Spinal cord (tissue), 10 donors: Measurements from ENCODE around the gene SKIC2. TPM values are rescaled to one million over a fixed set of nuclear protein-coding genes. Genes with fewer than 3 reads are reported as not detected.
A peak's percentile ranks its signal among the peaks of the same experiment; 100 is the strongest.
"Not testable (repeated sequence)": the region's sequence is repeated elsewhere in the genome, so short reads cannot be mapped to it uniquely, and the experiment has no call there.

Experiments used
- DNase-seq, 6 donors: peaks; one replicate each; pipeline versions ENCODE4 v3.0.0 to v3.0.0-alpha.2; 2013 to 2015; ENCODE audit warnings: low spot score in 6 of 6, low read depth in 4 of 6
- H3K27ac ChIP-seq: one replicate; pipeline ENCODE4 v1.5.1; 2013; ENCODE audit warnings: low read depth, low read length, control low read depth
- H3K27me3 ChIP-seq: one replicate; pipeline ENCODE4 v1.6.1; 2013; ENCODE audit warnings: low read length; ENCODE audit not compliant: control insufficient read depth, insufficient read depth
- H3K36me3 ChIP-seq: one replicate; pipeline ENCODE4 v1.6.1; 2013; ENCODE audit warnings: low read length; ENCODE audit not compliant: control insufficient read depth, insufficient read depth
- H3K4me1 ChIP-seq: one replicate; pipeline ENCODE4 v1.6.1; 2013; ENCODE audit warnings: low read length; ENCODE audit not compliant: control insufficient read depth, insufficient read depth
- H3K4me3 ChIP-seq: one replicate; pipeline ENCODE4 v1.5.1; 2013; ENCODE audit warnings: low read depth, low read length, control low read depth
- H3K9me3 ChIP-seq: one replicate; pipeline ENCODE4 v1.6.1; 2013; ENCODE audit warnings: low read length; ENCODE audit not compliant: control insufficient read depth, insufficient read depth
- WGBS: methylation state at CpG from one replicate; pipeline ENCODE4 v1.1.5; 2013; ENCODE audit warnings: missing lambda C conversion rate; ENCODE audit not compliant: insufficient coverage; 5-methylcytosine and 5-hydroxymethylcytosine counted together
- long read RNA-seq, 4 donors: transcript quantifications; one replicate each; lab custom pipeline, GENCODE V29; 2026
- polyA plus RNA-seq, 2 donors: library from polyadenylated mRNA; unstranded; fragments of 120-200 nt; gene quantifications; one replicate each; pipeline ENCODE4 v1.2.1, GENCODE V29; 2013; ENCODE audit not compliant: insufficient read length in 2 of 2
- total RNA-seq, 2 donors: library from RNA; depleted of rRNA in 1 of 2; stranded (reverse); fragments of 120-200 nt in 1 of 2; fragments of >200 nt in 1 of 2; gene quantifications; one replicate each; pipeline versions ENCODE4 v1.2.3 to v1.2.4, GENCODE V29; 2013 to 2014
- donor health status: healthy.

Gene SKIC2
- total RNA-seq: 10 to 100 TPM; 24.0 to 37.9 TPM
- 10 to 100 TPM; 49.2 to 60.5 TPM for polyA plus RNA-seq
- long read RNA-seq, donor 1, partial matches to known transcripts: 0 of 3 reads
- long read RNA-seq, donor 1, other reads (novel, unspliced or antisense): 0 of 3 reads
- long read RNA-seq, donor 2: 0 reads
- long read RNA-seq, donor 3, partial matches to known transcripts: 0 of 1 reads
- long read RNA-seq, donor 3, other reads (novel, unspliced or antisense): 0 of 1 reads
- long read RNA-seq, donor 4, partial matches to known transcripts: 0 of 2 reads
- long read RNA-seq, donor 4, other reads (novel, unspliced or antisense): 0 of 2 reads

DNA sequence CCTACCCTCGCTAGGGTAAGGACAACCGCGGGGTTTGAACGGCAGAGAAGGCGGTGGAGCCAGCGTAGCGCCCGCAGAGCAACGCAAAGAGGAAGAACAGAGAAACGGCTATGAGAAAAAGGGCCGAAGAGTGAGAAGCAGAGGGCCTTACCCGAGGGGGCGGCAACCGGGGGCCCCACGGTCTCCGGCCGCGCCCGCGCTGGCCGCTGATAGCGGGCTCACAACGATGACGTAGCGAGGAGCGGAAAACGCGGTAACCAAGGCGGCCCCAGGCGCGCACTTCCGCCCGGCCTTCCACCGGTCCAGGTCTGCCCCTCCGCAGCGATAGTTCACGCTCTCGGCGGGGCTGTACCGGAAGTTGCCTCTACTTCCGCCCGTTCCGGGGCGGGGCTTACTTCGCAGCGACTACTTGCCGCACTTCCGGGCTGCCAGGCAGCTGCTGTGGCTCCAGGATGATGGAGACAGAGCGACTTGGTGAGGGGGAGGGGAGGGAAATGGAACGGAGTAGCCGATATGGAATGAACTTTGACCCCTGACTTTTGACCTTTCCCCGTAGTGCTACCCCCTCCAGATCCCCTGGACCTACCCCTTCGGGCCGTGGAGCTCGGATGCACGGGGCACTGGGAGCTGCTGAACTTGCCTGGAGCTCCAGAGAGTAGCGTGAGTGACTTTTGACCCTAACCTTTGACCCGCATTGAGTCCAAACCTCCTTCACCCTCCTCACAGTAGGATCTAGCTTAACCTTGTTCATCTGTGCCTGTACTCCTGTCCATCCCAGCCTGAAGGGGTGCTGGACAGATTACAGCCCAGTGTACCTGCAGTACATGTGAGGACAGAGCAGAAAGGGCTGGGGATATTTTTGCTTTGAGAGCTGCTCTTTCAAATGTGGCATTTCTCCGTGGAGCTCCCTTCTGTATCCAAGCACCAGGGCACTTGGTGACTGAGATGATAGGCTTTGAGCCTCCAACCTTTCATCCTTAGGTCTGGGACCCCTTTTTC lies at the start of gene SKIC2, which contains the start of gene NELFE:
Gene SKIC2 (plus strand): TSS at position 435 of the 999 bp plus-strand sequence. CDS start 18 bp downstream, at position 453.
Gene NELFE (minus strand): TSS at position 231 of the 999 bp plus-strand sequence. CDS start 525 bp downstream, outside the sequence.
- DNase-seq: peak; percentile 90 to 99 (median 95)
- peaks cover 65% of the 10 kb centered on the region for H3K36me3 ChIP-seq

DNA sequence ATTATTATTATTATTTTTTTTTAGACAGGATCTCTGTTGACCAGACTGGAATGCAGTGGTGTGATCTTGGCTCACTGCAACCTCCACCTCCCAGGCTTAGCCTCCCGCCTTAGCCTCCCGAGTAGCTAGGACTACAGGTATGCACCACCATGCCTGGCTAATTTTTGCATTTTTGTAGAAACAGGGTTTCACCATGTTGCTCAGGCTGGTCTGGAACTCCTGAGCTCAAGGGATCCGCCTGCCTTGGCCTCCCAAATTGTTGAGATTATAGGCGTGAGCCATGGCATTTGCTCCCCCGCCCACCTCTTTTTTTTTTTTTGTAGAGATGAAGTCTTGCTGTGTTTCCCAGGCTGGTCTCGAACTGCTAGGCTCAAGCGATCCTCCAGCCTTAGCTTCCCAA lies 49.7 kb upstream of the SKIC2 start:
- H3K36me3 ChIP-seq, H3K27ac ChIP-seq, DNase-seq, H3K27me3 ChIP-seq, H3K4me3 ChIP-seq, H3K4me1 ChIP-seq, H3K9me3 ChIP-seq: not testable (repeated sequence)
- WGBS: 84% methylated on average over 6 of the region's 7 CpGs

More for the DNA sequence above, at the start of gene SKIC2, which contains the start of gene NELFE:
- Histone ChIP-seq H3K27me3 (no peaks in the 10 kb centered on the region), H3K27ac (peak within 1 kb of the TSS; percentile 85), H3K4me1 (peaks cover 18% of the 10 kb centered on the region), H3K4me3 (peak within 1 kb of the TSS; percentile 93), H3K9me3 (no peaks in the 10 kb centered on the region)
- WGBS: 0% methylated on average over 55 of the region's 59 CpGs

DNA sequence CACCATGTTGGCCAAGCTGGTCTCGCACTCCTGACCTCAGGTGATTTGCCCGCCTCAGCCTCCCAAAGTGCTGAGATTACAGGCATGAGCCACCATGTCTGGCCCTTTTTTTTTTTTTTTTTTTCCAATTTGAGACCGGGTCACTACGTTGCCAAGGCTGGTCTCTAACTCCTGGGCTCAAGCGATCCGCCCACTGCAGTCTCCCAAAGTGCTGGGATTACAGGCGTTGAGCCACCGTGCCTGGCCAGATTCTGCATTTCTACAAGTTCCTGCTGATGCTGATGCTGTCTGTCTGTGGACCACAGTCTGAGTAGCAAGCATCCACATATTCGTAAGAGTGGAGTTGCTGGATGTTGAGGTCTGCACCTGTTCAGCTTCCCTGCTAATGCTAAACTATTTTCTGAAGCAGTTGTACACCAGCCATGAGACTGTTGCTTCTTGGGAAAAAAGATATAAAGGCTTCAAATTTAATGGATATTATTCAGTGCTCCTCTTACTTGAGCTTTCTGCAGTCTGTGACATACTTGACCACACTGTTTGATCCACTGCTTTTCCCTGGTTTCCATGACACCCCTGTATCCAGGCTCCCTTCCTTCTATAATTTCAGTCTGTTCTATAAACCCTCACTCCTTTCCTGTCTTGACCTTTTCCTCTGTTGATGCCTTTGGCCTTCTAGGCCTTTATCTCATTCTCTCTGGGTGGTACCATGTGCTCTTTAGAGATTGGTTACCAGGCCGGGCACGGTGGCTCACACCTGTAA lies 47.0 kb upstream of the SKIC2 start:
- no peak overlapping the region for H3K4me3 ChIP-seq
- no peak overlapping the region for H3K27ac ChIP-seq
- no peaks in the 10 kb centered on the region for H3K27me3 ChIP-seq
- no peaks in the 10 kb centered on the region for H3K36me3 ChIP-seq
- H3K9me3 ChIP-seq: no peaks in the 10 kb centered on the region
- H3K4me1 ChIP-seq: no peaks in the 10 kb centered on the region
- DNase-seq: no peak
- WGBS: 76% methylated on average over 11 of the region's 11 CpGs

DNA sequence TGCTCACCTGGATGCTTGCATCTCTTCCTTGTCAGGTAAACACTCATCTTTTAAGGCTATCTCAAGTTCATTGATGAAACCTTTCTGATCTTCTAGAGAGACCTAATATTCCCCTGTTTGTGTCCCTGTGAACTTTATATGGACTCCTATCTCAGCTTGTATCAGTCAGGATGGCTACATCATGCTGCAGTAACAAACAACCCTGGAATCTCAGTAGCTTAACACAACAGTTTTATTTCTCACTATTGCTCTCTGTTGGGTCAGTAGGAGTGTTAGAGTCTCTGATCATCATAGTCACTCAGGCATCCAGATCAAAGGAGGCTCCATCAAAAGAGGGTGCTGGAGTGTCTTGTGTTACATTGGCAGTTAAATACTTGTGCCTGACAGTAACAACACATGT lies 43.6 kb upstream of the SKIC2 start:
- H3K9me3 ChIP-seq: no peaks in the 10 kb centered on the region
- no peaks in the 10 kb centered on the region for H3K27me3 ChIP-seq
- no peaks in the 10 kb centered on the region for H3K4me1 ChIP-seq
- no peak overlapping the region for H3K4me3 ChIP-seq
- DNase-seq: no peak
- no peaks in the 10 kb centered on the region for H3K36me3 ChIP-seq
- H3K27ac ChIP-seq: no peak overlapping the region

DNA sequence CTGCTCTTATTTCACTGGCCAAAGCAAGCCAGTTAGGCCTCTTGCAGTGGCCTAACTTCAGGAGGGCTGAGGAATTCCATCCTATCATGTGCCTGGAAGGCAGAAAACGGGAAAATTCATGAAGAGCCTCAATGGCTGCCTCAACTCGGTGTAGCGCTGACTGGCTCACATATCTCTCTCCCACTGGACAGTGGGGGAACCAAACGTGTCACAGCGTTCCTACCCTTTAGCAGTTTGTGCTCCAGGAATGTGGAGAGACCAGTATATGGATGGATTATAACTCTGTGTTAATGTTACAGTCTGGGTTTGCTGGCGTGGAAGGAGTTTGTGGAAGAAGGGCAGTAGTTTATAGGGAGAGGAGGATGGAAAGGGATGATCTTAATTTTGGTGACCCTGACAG lies 43.2 kb upstream of the SKIC2 start:
- Histone ChIP-seq H3K27me3 (no peaks in the 10 kb centered on the region), H3K4me1 (no peaks in the 10 kb centered on the region), H3K4me3 (no peak overlapping the region), H3K27ac (no peak overlapping the region), H3K36me3 (no peaks in the 10 kb centered on the region), H3K9me3 (no peaks in the 10 kb centered on the region)
- DNase-seq: no peak
- WGBS: 78% methylated on average over 5 of the region's 6 CpGs

DNA sequence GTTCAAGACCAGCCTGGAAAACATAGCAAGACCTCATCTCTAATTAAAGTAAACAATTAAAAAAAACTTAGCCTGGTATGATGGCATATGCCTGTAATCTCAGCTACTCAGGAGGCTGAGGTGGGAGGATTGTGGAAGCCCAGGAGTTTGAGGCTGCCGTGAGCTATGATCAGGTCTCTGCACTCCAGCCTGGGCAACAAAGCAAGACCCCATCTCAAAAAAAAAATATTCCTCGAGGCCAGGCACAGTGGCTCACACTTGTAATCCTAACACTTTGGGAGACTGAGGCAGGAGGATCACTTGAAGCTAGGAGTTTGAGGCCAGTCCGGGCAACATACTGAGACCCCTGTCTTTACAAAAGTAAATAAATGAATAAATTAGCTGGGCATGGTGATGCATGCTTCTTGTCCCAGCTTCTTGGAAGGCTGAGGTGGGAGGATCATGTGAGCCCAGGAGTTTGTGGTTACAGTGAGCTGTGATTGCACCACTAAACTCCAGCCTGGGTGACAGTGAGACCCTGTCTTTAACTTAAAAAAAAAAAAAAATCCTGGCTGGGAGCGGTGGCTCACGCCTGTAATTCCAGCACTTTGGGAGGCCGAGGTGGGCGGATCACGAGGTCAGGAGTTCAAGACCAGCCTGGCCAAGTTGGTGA lies 40.8 kb upstream of the SKIC2 start:
- WGBS: 91% methylated on average over 4 of the region's 8 CpGs
- DNase-seq: no peak
- H3K36me3 ChIP-seq: no peaks in the 10 kb centered on the region

DNA sequence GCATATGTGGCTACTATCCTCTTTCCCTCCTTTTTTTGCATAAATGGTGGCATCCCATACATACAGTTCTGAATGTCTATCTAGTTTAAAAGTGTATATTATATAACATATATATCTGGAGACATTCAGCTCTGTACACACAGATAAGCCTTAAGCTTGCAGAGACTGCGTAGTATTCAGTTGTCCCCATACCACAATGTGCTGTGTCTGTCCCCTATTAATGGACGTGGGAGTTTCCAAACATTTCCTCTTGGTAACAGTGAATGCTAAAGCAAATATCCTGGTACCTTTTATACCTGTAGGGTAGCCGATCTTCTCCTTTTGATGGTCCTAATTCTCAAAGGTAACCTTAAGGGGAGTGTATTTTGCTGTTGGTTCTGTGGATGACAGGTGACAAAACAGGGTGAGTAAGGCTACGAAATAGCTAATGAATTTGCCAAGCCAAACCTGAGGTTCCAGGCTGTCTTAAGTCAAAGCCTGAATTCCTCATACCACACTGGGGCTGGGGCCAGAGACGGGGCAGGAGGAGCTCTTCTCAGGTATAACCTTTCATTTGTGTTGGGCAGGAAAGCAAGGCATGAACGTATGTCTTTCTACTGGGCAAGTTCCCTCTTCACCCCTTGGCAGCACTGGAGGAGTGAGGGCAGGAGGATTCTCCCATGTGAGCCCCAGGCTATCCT lies 39.2 kb upstream of the SKIC2 start:
- Histone ChIP-seq H3K27me3 (no peaks in the 10 kb centered on the region), H3K36me3 (no peaks in the 10 kb centered on the region), H3K4me3 (no peak overlapping the region), H3K9me3 (no peaks in the 10 kb centered on the region), H3K27ac (no peak overlapping the region), H3K4me1 (no peaks in the 10 kb centered on the region)
- no peak for DNase-seq
- no CpG with 5 or more reads among the region's 6 CpGs for WGBS

More for the DNA sequence above, 40.8 kb upstream of the SKIC2 start:
- no peaks in the 10 kb centered on the region for H3K4me1 ChIP-seq
- no peak overlapping the region for H3K27ac ChIP-seq
- no peak overlapping the region for H3K4me3 ChIP-seq
- H3K27me3 ChIP-seq: no peaks in the 10 kb centered on the region
- H3K9me3 ChIP-seq: no peaks in the 10 kb centered on the region

DNA sequence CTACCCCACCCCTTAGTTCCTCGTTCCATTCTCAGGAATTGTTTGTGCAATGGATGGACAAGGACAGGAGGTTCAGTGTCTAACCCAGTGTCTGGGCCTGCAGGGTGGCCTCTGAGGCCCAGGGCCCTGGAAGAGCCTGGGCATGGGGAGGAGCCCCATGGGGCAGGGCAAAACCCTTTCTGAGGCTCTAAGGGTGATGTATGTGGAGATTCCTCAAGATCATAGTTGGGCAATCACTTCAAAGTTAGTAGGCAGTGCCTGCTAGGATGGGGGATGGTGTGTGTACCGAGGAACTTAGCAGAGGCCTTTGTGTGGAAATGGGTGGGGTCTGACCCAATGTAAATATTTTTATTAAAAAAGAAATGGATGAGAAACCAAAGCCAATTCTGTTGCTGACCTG lies 38.2 kb upstream of the SKIC2 start:
- no peak overlapping the region for H3K27ac ChIP-seq
- 83% methylated on average over 1 of the region's 2 CpGs for WGBS
- H3K4me3 ChIP-seq: no peak overlapping the region
- no peak for DNase-seq
- H3K4me1 ChIP-seq: no peaks in the 10 kb centered on the region
- no peaks in the 10 kb centered on the region for H3K27me3 ChIP-seq
- H3K36me3 ChIP-seq: no peaks in the 10 kb centered on the region
- no peaks in the 10 kb centered on the region for H3K9me3 ChIP-seq
